ENCODE data around the gene SLCO4C1. TPM values are rescaled to one million over a fixed set of nuclear protein-coding genes. Genes with fewer than 3 reads are reported as not detected.

SLCO4C1 gene
- total and polyA plus RNA-seq, 2 donors, result 0.75 to 1.0 TPM

GRCh38 chr5:102279711-102280110 is 16.4 kb downstream of the SLCO4C1 start:
- 89% methylated on average over 1 of the region's 1 CpG for WGBS
- Histone ChIP-seq H3K4me1 (ENCODE audit: control insufficient read depth in 2 of 2, insufficient read depth in 2 of 2, low read length in 2 of 2) (no peaks in the 10 kb centered on the region), H3K36me3 (ENCODE audit: control insufficient read depth in 2 of 2, insufficient read depth in 2 of 2, low read length in 1 of 2) (no peaks in the 10 kb centered on the region), H3K9me3 (ENCODE audit: control insufficient read depth in 2 of 2, insufficient read depth in 1 of 2, low read length in 1 of 2) (no peaks in the 10 kb centered on the region), H3K27ac (ENCODE audit: low read depth in 1 of 2, low read length in 1 of 2) (no peak overlapping the region), H3K4me3 (ENCODE audit: low read length in 2 of 2) (no peak overlapping the region), H3K27me3 (ENCODE audit: control insufficient read depth in 2 of 2, insufficient read depth in 1 of 2, low read length in 1 of 2) (no peaks in the 10 kb centered on the region)
- no peak for DNase-seq (ENCODE audit: low read depth in 6 of 9, low spot score in 9 of 9)

- DNase-seq (ENCODE audit: low read depth in 6 of 9, low spot score in 9 of 9), result no peak
- Histone ChIP-seq H3K27me3 (ENCODE audit: control insufficient read depth in 2 of 2, insufficient read depth in 1 of 2, low read length in 1 of 2) (no peaks in the 10 kb centered on the region), H3K4me1 (ENCODE audit: control insufficient read depth in 2 of 2, insufficient read depth in 2 of 2, low read length in 2 of 2) (no peaks in the 10 kb centered on the region), H3K36me3 (ENCODE audit: control insufficient read depth in 2 of 2, insufficient read depth in 2 of 2, low read length in 1 of 2) (no peaks in the 10 kb centered on the region), H3K9me3 (ENCODE audit: control insufficient read depth in 2 of 2, insufficient read depth in 1 of 2, low read length in 1 of 2) (no peaks in the 10 kb centered on the region), H3K27ac (ENCODE audit: low read depth in 1 of 2, low read length in 1 of 2) (no peak overlapping the region), H3K4me3 (ENCODE audit: low read length in 2 of 2) (no peak overlapping the region)
- WGBS, result 46% methylated on average over 2 of the region's 2 CpGs
Measured at GRCh38 chr5:102278231-102278630, 17.9 kb downstream of the SLCO4C1 start.

GRCh38 chr5:102277144-102277543 is 18.9 kb downstream of the SLCO4C1 start:
- no peak overlapping the region for H3K4me3 ChIP-seq (ENCODE audit: low read length in 2 of 2)
- WGBS, result 93% methylated on average over 2 of the region's 2 CpGs
- no peak for DNase-seq (ENCODE audit: low read depth in 6 of 9, low spot score in 9 of 9)
- H3K27ac ChIP-seq (ENCODE audit: low read depth in 1 of 2, low read length in 1 of 2), result no peak overlapping the region
- H3K27me3 ChIP-seq (ENCODE audit: control insufficient read depth in 2 of 2, insufficient read depth in 1 of 2, low read length in 1 of 2), result no peaks in the 10 kb centered on the region
- H3K9me3 ChIP-seq (ENCODE audit: control insufficient read depth in 2 of 2, insufficient read depth in 1 of 2, low read length in 1 of 2), result no peaks in the 10 kb centered on the region
- H3K4me1 ChIP-seq (ENCODE audit: control insufficient read depth in 2 of 2, insufficient read depth in 2 of 2, low read length in 2 of 2), result no peaks in the 10 kb centered on the region
- no peaks in the 10 kb centered on the region for H3K36me3 ChIP-seq (ENCODE audit: control insufficient read depth in 2 of 2, insufficient read depth in 2 of 2, low read length in 1 of 2)

- WGBS, result 78% methylated on average over 3 of the region's 3 CpGs
- Histone ChIP-seq H3K4me1 (ENCODE audit: control insufficient read depth in 2 of 2, insufficient read depth in 2 of 2, low read length in 2 of 2) (no peaks in the 10 kb centered on the region), H3K27me3 (ENCODE audit: control insufficient read depth in 2 of 2, insufficient read depth in 1 of 2, low read length in 1 of 2) (no peaks in the 10 kb centered on the region), H3K4me3 (ENCODE audit: low read length in 2 of 2) (no peak overlapping the region), H3K27ac (ENCODE audit: low read depth in 1 of 2, low read length in 1 of 2) (no peak overlapping the region), H3K36me3 (ENCODE audit: control insufficient read depth in 2 of 2, insufficient read depth in 2 of 2, low read length in 1 of 2) (no peaks in the 10 kb centered on the region), H3K9me3 (ENCODE audit: control insufficient read depth in 2 of 2, insufficient read depth in 1 of 2, low read length in 1 of 2) (no peaks in the 10 kb centered on the region)
- no peak for DNase-seq (ENCODE audit: low read depth in 6 of 9, low spot score in 9 of 9)
Measured at GRCh38 chr5:102271759-102272158, 24.3 kb downstream of the SLCO4C1 start.

GRCh38 chr5:102270036-102270435 is 26.0 kb downstream of the SLCO4C1 start:
- no peaks in the 10 kb centered on the region for H3K36me3 ChIP-seq (ENCODE audit: control insufficient read depth in 2 of 2, insufficient read depth in 2 of 2, low read length in 1 of 2)
- H3K4me3 ChIP-seq (ENCODE audit: low read length in 2 of 2), result no peak overlapping the region
- H3K27ac ChIP-seq (ENCODE audit: low read depth in 1 of 2, low read length in 1 of 2), result no peak overlapping the region
- no peak for DNase-seq (ENCODE audit: low read depth in 6 of 9, low spot score in 9 of 9)
- no peaks in the 10 kb centered on the region for H3K4me1 ChIP-seq (ENCODE audit: control insufficient read depth in 2 of 2, insufficient read depth in 2 of 2, low read length in 2 of 2)
- no peaks in the 10 kb centered on the region for H3K9me3 ChIP-seq (ENCODE audit: control insufficient read depth in 2 of 2, insufficient read depth in 1 of 2, low read length in 1 of 2)
- H3K27me3 ChIP-seq (ENCODE audit: control insufficient read depth in 2 of 2, insufficient read depth in 1 of 2, low read length in 1 of 2), result no peaks in the 10 kb centered on the region

- Histone ChIP-seq H3K36me3 (ENCODE audit: control insufficient read depth in 2 of 2, insufficient read depth in 2 of 2, low read length in 1 of 2) (no peaks in the 10 kb centered on the region), H3K27ac (ENCODE audit: low read depth in 1 of 2, low read length in 1 of 2) (no peak overlapping the region), H3K9me3 (ENCODE audit: control insufficient read depth in 2 of 2, insufficient read depth in 1 of 2, low read length in 1 of 2) (no peaks in the 10 kb centered on the region), H3K4me3 (ENCODE audit: low read length in 2 of 2) (no peak overlapping the region), H3K4me1 (ENCODE audit: control insufficient read depth in 2 of 2, insufficient read depth in 2 of 2, low read length in 2 of 2) (no peaks in the 10 kb centered on the region), H3K27me3 (ENCODE audit: control insufficient read depth in 2 of 2, insufficient read depth in 1 of 2, low read length in 1 of 2) (no peaks in the 10 kb centered on the region)
- WGBS, result 94% methylated on average over 2 of the region's 2 CpGs
- no peak for DNase-seq (ENCODE audit: low read depth in 6 of 9, low spot score in 9 of 9)
Measured at GRCh38 chr5:102262688-102263087, 33.4 kb downstream of the SLCO4C1 start.

GRCh38 chr5:102249381-102249780 is 46.7 kb downstream of the SLCO4C1 start:
- WGBS, result 97% methylated on average over 3 of the region's 3 CpGs
- H3K4me1 ChIP-seq (ENCODE audit: control insufficient read depth in 2 of 2, insufficient read depth in 2 of 2, low read length in 2 of 2), result no peaks in the 10 kb centered on the region

GRCh38 chr5:102243213-102243612 is 52.9 kb downstream of the SLCO4C1 start:
- H3K9me3 ChIP-seq (ENCODE audit: control insufficient read depth in 2 of 2, insufficient read depth in 1 of 2, low read length in 1 of 2), result no peaks in the 10 kb centered on the region
- no peak for DNase-seq (ENCODE audit: low read depth in 6 of 9, low spot score in 9 of 9)
- no peak overlapping the region for H3K27ac ChIP-seq (ENCODE audit: low read depth in 1 of 2, low read length in 1 of 2)
- H3K36me3 ChIP-seq (ENCODE audit: control insufficient read depth in 2 of 2, insufficient read depth in 2 of 2, low read length in 1 of 2), result no peaks in the 10 kb centered on the region
- H3K27me3 ChIP-seq (ENCODE audit: control insufficient read depth in 2 of 2, insufficient read depth in 1 of 2, low read length in 1 of 2), result no peaks in the 10 kb centered on the region
- no peak overlapping the region for H3K4me3 ChIP-seq (ENCODE audit: low read length in 2 of 2)
- no peaks in the 10 kb centered on the region for H3K4me1 ChIP-seq (ENCODE audit: control insufficient read depth in 2 of 2, insufficient read depth in 2 of 2, low read length in 2 of 2)
- 96% methylated on average over 4 of the region's 4 CpGs for WGBS

More at GRCh38 chr5:102249381-102249780, 46.7 kb downstream of the SLCO4C1 start:
- H3K27me3 ChIP-seq (ENCODE audit: control insufficient read depth in 2 of 2, insufficient read depth in 1 of 2, low read length in 1 of 2), result no peaks in the 10 kb centered on the region
- no peaks in the 10 kb centered on the region for H3K9me3 ChIP-seq (ENCODE audit: control insufficient read depth in 2 of 2, insufficient read depth in 1 of 2, low read length in 1 of 2)
- no peak overlapping the region for H3K27ac ChIP-seq (ENCODE audit: low read depth in 1 of 2, low read length in 1 of 2)
- no peak for DNase-seq (ENCODE audit: low read depth in 6 of 9, low spot score in 9 of 9)
- no peaks in the 10 kb centered on the region for H3K36me3 ChIP-seq (ENCODE audit: control insufficient read depth in 2 of 2, insufficient read depth in 2 of 2, low read length in 1 of 2)
- H3K4me3 ChIP-seq (ENCODE audit: low read length in 2 of 2), result no peak overlapping the region

- DNase-seq (ENCODE audit: low read depth in 6 of 9, low spot score in 9 of 9), result no peak
- no peaks in the 10 kb centered on the region for H3K4me1 ChIP-seq (ENCODE audit: control insufficient read depth in 2 of 2, insufficient read depth in 2 of 2, low read length in 2 of 2)
- no peak overlapping the region for H3K4me3 ChIP-seq (ENCODE audit: low read length in 2 of 2)
- H3K36me3 ChIP-seq (ENCODE audit: control insufficient read depth in 2 of 2, insufficient read depth in 2 of 2, low read length in 1 of 2), result no peaks in the 10 kb centered on the region
- no peak overlapping the region for H3K27ac ChIP-seq (ENCODE audit: low read depth in 1 of 2, low read length in 1 of 2)
- 96% methylated on average over 1 of the region's 1 CpG for WGBS
- no peaks in the 10 kb centered on the region for H3K27me3 ChIP-seq (ENCODE audit: control insufficient read depth in 2 of 2, insufficient read depth in 1 of 2, low read length in 1 of 2)
- no peaks in the 10 kb centered on the region for H3K9me3 ChIP-seq (ENCODE audit: control insufficient read depth in 2 of 2, insufficient read depth in 1 of 2, low read length in 1 of 2)
Measured at GRCh38 chr5:102241809-102242421, 54.2 kb downstream of the SLCO4C1 start.
